GDM1 (cell line): ENCODE measurements around the gene TNFSF9.
"Not testable (repeated sequence)": the region's sequence is repeated elsewhere in the genome, so short reads cannot be mapped to it uniquely, and the experiment has no call there.

ENCODE experiments used
- DNase-seq: peaks from one replicate; lab custom pipeline; 2025; lab: John Stamatoyannopoulos, UW

TNFSF9 gene

DNA sequence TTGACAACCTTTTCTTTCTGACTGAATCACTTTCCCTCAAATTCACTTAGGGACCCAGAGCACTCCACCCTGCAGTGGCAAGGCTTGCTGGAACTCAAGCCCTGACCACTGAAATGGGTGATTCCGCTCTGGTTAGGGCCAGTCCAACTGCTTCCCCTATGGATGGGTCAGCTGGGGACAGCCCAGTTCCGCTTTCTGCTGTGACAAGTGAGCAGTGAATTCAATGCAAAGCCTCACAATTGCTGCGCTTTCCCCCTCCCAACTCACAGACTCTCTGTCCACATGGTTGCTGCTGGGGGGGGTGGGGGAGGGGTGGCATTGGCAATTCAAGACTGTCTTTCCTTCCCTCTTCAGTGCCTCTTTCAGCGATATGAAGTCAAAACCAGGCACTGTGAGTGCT lies 41.4 kb downstream of the TNFSF9 start:
- DNase-seq = no peak

- DNase-seq = no peak
Observed at GRCh38 chr19:6573350-6573749, 42.5 kb downstream of the TNFSF9 start.

- DNase-seq = no peak
Observed at GRCh38 chr19:6576869-6577475, 46.1 kb downstream of the TNFSF9 start.

DNA sequence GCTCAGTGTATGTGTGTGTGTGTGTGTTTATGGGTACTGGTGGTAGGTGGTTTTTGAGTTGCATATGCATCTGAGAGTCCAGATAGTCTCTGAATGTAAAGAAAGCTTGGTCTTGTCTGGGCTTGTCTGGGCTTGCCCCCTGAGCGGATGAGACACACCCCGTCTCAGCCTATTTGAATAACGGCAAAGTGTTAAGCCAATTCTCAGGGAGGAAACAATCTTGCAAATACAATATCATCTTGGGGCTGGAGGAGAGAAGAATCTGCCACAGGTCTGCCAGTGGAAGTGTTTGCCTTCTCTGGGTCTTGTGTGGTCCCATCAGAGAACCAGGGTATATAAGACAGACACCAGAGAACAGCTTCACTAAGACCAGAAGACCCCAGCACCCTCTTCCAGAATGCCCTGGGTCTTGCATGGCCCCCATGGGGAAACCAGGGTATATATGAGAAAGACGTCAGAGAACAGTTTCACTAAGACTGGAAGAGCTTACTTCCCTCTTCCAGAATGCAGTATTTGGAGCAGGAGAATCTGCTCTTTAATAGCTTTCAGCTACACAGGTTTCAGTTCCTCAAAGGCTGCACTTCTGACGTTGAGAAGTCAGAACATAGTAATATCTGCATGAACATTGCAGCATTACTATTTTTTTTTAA lies 46.8 kb downstream of the TNFSF9 start:
- DNase-seq = peak; percentile 88

GRCh38 chr19:6579450-6580178 lies 48.8 kb downstream of the TNFSF9 start:
- no peak for DNase-seq

- no peak for DNase-seq
Observed at GRCh38 chr19:6580313-6580712, 49.5 kb downstream of the TNFSF9 start.

GRCh38 chr19:6582515-6583484 lies 52.0 kb downstream of the TNFSF9 start:
- not testable (repeated sequence) for DNase-seq
